ENCODE results near the gene CNDP2. TPM values are rescaled to one million over a fixed set of nuclear protein-coding genes. Genes with fewer than 3 reads are reported as not detected.

The CNDP2 gene
- total RNA-seq, 1 donor from 2014 or later = 182 TPM

GRCh38 chr18:74509856-74510769 lies 13.9 kb downstream of the CNDP2 start:
- H3K36me3 Mint-ChIP-seq (ENCODE audit: insufficient read depth) = peaks cover 49% of the 10 kb centered on the region
- DNase-seq (ENCODE audit: low spot score, unreplicated experiment) = no peak
- H3K27ac Mint-ChIP-seq = no peak overlapping the region
- H3K4me3 Mint-ChIP-seq (ENCODE audit: low read depth) = no peak overlapping the region
- H3K4me1 Mint-ChIP-seq (ENCODE audit: low read depth) = peaks cover 22% of the 10 kb centered on the region
- H3K9me3 Mint-ChIP-seq (ENCODE audit: low read depth) = no peaks in the 10 kb centered on the region
- no peak for TF ChIP-seq CTCF (IDR thresholded peaks at IDR 0.05; ENCODE audit: unreplicated experiment)
- no peaks in the 10 kb centered on the region for H3K27me3 Mint-ChIP-seq

- TF ChIP-seq CTCF (IDR thresholded peaks at IDR 0.05; ENCODE audit: unreplicated experiment) = no peak
- Mint-ChIP-seq H3K9me3 (ENCODE audit: low read depth) (no peaks in the 10 kb centered on the region), H3K27me3 (no peaks in the 10 kb centered on the region), H3K4me3 (ENCODE audit: low read depth) (no peak overlapping the region), H3K4me1 (ENCODE audit: low read depth) (peaks cover 20% of the 10 kb centered on the region), H3K36me3 (ENCODE audit: insufficient read depth) (peaks cover 46% of the 10 kb centered on the region), H3K27ac (no peak overlapping the region)
- DNase-seq (ENCODE audit: low spot score, unreplicated experiment) = no peak
Measured at GRCh38 chr18:74510770-74511095, 14.6 kb downstream of the CNDP2 start.

GRCh38 chr18:74511823-74512222 lies 15.7 kb downstream of the CNDP2 start:
- peaks cover 44% of the 10 kb centered on the region for H3K36me3 Mint-ChIP-seq (ENCODE audit: insufficient read depth)
- H3K27me3 Mint-ChIP-seq = no peaks in the 10 kb centered on the region
- no peak for DNase-seq (ENCODE audit: low spot score, unreplicated experiment)
- no peak for TF ChIP-seq CTCF (IDR thresholded peaks at IDR 0.05; ENCODE audit: unreplicated experiment)
- H3K4me3 Mint-ChIP-seq (ENCODE audit: low read depth) = no peak overlapping the region
- no peak overlapping the region for H3K27ac Mint-ChIP-seq
- H3K4me1 Mint-ChIP-seq (ENCODE audit: low read depth) = peaks cover 20% of the 10 kb centered on the region
- no peaks in the 10 kb centered on the region for H3K9me3 Mint-ChIP-seq (ENCODE audit: low read depth)

GRCh38 chr18:74512321-74513053 lies 16.3 kb downstream of the CNDP2 start:
- H3K27ac Mint-ChIP-seq = peak overlapping the region; percentile 81
- no peak overlapping the region for H3K4me3 Mint-ChIP-seq (ENCODE audit: low read depth)
- H3K27me3 Mint-ChIP-seq = no peaks in the 10 kb centered on the region
- H3K36me3 Mint-ChIP-seq (ENCODE audit: insufficient read depth) = peaks cover 42% of the 10 kb centered on the region
- TF ChIP-seq CTCF (IDR thresholded peaks at IDR 0.05; ENCODE audit: unreplicated experiment) = no peak
- no peak for DNase-seq (ENCODE audit: low spot score, unreplicated experiment)
- peaks cover 24% of the 10 kb centered on the region for H3K4me1 Mint-ChIP-seq (ENCODE audit: low read depth)
- no peaks in the 10 kb centered on the region for H3K9me3 Mint-ChIP-seq (ENCODE audit: low read depth)

- Mint-ChIP-seq H3K9me3 (ENCODE audit: low read depth) (no peaks in the 10 kb centered on the region), H3K36me3 (ENCODE audit: insufficient read depth) (peaks cover 41% of the 10 kb centered on the region), H3K27me3 (no peaks in the 10 kb centered on the region), H3K4me1 (ENCODE audit: low read depth) (peaks cover 17% of the 10 kb centered on the region), H3K27ac (no peak overlapping the region), H3K4me3 (ENCODE audit: low read depth) (no peak overlapping the region)
- DNase-seq (ENCODE audit: low spot score, unreplicated experiment) = no peak
- TF ChIP-seq CTCF (IDR thresholded peaks at IDR 0.05; ENCODE audit: unreplicated experiment) = no peak
Measured at GRCh38 chr18:74513149-74513882, 17.2 kb downstream of the CNDP2 start.

Data from progenitor cell of endocrine pancreas (in vitro differentiated cells).